CD4-positive, alpha-beta T cell treated with Interleukin-4 for 4 hours (primary cell): Measurements from ENCODE around the gene KLHL21.
"Not testable (repeated sequence)": the region's sequence is repeated elsewhere in the genome, so short reads cannot be mapped to it uniquely, and the experiment has no call there.

Experiments used
- DNase-seq: peaks from one replicate; pipeline ENCODE4 v3.0.0-alpha.2; 2020

The KLHL21 gene

DNA sequence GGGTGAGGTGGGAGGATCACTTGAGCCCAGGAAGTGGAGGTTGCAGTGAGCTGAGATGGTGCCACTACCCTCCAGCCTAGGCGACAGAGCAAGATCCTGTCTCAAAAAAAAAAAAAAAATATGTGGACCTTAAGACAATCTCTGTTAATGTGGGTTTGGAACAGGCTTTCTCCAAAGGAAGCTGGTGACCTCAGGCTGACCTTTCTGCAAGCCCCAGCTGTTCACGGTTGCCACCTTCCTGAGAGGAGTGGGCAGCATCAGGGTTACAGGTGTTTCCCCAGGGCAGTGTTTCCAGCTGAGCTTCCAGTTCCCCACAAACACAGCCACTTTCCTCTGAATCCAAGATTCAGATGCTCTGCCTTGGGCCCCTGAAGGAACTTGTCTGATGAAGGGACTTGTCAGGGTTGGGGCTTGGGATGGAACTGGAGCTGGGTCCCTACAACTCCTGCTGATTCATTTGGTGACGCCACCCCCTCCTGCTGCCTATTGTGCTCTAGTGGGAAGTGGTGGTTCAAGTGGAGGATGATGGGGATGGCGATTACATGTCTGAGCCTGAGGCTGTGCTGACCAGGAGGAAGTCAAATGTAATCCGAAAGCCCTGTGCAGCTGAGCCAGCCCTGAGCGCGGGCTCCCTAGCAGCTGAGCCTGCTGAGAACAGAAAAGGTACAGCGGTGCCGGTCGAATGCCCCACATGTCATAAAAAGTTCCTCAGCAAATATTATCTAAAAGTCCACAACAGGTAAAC lies 20.9 kb downstream of the KLHL21 start:
- no peak for DNase-seq

- no peak for DNase-seq
Measured at GRCh38 chr1:6580593-6581409, 21.9 kb downstream of the KLHL21 start.

DNA sequence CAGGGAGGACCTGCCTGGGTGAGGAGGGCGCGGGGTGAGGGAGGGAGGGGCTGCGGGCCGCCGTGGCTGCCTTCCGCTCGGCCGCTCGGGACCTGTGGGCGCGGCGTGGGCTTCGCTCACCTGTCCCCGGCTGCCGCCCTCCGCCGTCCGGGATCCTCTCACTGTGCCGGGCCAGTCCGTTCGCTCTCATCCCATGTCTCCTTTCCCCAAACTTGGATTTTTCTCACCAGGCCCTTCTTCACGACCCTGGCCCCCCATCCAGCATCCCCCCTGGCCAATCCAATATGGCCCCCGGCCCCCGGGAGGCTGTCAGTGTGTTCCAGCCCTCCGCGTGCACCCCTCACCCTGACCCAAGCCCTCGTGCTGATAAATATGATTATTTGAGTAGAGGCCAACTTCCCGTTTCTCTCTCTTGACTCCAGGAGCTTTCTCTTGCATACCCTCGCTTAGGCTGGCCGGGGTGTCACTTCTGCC lies 22.5 kb downstream of the KLHL21 start:
- no peak for DNase-seq

DNA sequence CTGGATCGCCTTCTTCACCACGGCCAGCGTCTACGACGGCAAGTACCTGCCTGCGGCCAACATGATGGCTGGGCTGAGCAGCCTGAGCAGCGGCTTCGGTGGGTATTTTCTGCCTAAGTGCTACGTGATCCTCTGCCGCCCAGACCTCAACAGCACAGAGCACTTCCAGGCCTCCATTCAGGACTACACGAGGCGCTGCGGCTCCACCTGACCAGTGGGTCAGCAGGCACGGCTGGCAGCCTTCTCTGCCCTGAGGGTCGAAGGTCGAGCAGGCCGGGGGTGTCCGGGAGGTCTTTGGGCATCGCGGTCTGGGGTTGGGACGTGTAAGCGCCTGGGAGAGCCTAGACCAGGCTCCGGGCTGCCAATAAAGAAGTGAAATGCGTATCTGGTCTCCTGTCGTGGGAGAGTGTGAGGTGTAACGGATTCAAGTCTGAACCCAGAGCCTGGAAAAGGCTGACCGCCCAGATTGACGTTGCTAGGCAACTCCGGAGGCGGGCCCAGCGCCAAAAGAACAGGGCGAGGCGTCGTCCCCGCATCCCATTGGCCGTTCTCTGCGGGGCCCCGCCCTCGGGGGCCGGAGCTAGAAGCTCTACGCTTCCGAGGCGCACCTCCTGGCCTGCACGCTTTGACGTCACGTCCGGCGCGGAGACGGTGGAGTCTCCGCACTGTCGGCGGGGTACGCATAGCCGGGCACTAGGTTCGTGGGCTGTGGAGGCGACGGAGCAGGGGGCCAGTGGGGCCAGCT lies 23.1 kb downstream of the KLHL21 start, which contains the start of gene ZBTB48:
Gene ZBTB48 (plus strand): TSS at position 621 of the 745 bp plus-strand sequence. CDS start 616 bp downstream, outside the sequence.
- DNase-seq, result peak; percentile 95

- no peak for DNase-seq
Measured at GRCh38 chr1:6578624-6579373, 23.9 kb downstream of the KLHL21 start.

GRCh38 chr1:6577831-6578525 lies 24.7 kb downstream of the KLHL21 start:
- DNase-seq, result no peak

- DNase-seq, result no peak
Measured at GRCh38 chr1:6574818-6575217, 27.9 kb downstream of the KLHL21 start.

DNA sequence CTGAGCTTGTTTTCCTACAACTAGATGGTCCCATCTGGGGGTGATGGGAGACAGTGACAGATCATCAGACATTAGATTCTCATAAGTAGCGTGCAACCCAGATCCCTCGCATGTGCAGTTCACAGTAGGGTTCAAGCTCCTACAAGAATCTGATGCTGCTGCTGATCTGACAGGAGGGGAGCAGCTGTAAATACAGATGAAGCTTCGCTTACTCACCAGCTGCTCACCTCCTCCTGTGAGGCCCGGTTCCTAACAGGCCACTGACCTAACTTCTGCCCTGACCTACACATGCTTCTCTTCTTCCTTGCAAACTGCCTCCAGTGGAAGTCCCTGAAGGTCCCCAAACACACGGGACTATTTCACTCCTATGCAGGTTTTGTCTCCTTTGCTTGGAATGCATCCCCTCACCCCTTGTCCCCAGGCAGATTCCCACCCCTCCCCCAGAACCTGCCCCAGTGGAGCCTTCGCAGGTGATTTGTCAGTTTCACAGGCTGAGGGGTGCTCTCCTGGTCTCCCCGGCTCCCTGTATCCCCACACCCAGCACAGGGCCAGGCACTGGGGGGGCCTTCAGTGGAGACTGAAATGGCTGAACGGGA lies 28.5 kb downstream of the KLHL21 start:
- DNase-seq, result no peak

GRCh38 chr1:6572653-6573383 lies 29.9 kb downstream of the KLHL21 start:
- DNase-seq, result no peak

- DNase-seq, result no peak
Measured at GRCh38 chr1:6570987-6571386, 31.7 kb downstream of the KLHL21 start.

DNA sequence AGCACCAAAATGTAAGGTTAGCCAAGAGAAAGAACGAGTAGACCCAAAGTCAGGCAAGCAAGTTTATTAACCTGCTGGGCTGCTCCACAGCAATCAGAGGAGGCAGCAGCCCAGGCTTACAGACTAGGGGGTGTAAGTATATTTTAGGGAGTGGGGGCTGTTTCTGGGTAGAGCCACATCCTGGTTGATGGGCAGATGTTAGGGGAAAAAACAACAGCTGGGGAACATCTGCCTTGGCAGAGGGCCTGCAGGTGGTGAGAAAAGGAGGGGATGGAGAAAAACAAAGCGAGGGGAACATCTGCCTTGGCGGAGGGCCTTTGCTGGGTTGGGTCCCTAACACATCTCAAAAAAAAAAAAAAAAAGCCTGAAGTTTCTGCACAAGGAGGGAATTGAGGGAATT lies 32.6 kb downstream of the KLHL21 start:
- DNase-seq, result no peak

GRCh38 chr1:6569033-6569432 lies 33.6 kb downstream of the KLHL21 start:
- DNase-seq, result no peak

GRCh38 chr1:6560267-6560666 lies 42.4 kb downstream of the KLHL21 start:
- no peak for DNase-seq

DNA sequence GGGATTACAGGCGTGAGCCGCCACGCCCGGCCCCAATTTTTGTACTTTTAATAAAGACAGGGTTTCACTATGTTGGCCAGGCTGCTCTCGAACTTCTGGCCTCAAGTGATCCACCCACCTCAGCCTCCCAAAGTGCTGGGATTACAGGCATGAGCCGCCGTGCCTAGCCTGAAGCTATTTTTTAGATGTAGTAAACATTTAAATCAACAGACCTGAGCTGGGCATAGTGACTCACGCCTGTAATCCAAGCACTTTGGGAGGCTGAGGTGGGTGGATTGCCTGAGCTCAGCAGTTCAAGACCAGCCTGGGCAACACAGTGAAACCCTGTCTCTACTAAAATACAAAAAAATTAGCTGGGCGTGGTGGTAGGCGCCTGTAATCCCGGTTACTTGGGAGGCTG lies 43.5 kb downstream of the KLHL21 start:
- not testable (repeated sequence) for DNase-seq

- no peak for DNase-seq
Measured at GRCh38 chr1:6557597-6557996, 45.1 kb downstream of the KLHL21 start.

DNA sequence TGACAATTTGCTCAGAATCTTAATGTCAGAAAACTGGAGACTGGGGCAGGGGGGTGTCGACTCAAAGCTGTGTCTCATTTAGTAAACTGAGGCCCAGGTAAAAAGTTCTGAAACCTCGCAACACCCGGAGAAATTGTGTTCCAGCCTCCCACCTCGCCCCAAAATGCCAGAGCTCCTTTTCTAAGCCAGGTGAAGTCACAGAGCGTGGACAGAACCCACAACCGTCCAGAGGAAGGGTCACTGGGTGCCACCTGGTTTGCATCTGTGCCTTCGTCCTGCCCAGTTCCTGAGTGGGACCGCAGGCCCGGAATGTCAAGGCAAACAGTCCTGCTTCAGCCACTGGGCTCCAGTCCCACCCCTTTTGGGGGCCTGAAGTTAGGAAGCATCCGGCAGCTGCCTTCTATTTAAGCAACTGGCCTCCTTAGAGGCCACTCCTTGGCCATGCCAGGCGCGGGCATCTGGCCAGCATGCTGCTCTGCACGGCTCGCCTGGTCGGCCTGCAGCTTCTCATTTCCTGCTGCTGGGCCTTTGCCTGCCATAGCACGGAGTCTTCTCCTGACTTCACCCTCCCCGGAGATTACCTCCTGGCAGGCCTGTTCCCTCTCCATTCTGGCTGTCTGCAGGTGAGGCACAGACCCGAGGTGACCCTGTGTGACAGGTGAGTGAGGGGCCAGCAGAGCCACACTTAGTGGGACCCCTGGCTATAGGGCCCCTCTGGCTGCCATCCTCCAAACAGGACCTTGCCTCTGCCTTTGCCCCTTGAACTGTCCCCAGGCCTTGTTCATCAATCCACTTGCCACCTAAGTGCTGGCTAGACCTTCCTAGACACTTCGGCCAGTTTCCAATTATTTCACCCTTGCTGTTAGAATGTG lies 47.5 kb downstream of the KLHL21 start, which contains the start of gene TAS1R1:
Gene TAS1R1 (plus strand): TSS at position 401 of the 872 bp plus-strand sequence. CDS start 67 bp downstream, at position 468.
- no peak for DNase-seq

GRCh38 chr1:6554031-6554906 lies 48.4 kb downstream of the KLHL21 start, which contains the start of gene NOL9:
NOL9 (minus strand) TSS chr1:6554513; CDS start chr1:6554502, 11 bp downstream.
- peak; percentile 94 for DNase-seq

DNA sequence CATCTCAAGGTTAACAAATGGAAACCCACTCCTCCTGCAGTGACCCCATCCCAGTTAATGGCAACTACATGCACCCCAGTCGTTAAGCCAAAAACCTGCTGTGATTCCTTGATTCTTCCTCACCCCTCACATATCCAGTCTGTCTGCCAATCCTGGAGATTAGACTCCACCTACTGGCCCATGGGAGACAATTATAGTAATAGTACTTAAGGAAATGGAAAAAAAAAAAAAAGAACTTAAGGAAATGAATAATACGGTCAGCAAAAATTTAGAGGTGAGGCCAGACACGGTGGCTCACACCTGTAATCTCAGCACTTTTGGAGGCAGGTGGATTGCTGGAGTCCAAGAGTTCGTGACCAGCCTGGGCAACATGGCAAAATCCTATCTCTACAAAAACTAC lies 55.4 kb downstream of the KLHL21 start:
- no peak for DNase-seq
